Stimulated activated CD4-positive, alpha-beta T cell treated with anti-CD3 and anti-CD28 coated beads, Interleukin-4, amount 100 ng/mL, for 1 hour (primary cell): Measurements from ENCODE around the gene DLEC1.

Source experiments
- DNase-seq: peaks from one replicate; pipeline ENCODE4 v3.0.0-alpha.2; 2020

DLEC1 gene

GRCh38 chr3:38165722-38166387 is 126.8 kb downstream of the DLEC1 start:
- no peak for DNase-seq

- no peak for DNase-seq
These were observed 128.6 kb downstream of the DLEC1 start for GRCh38 chr3:38167591-38167990.

- no peak for DNase-seq
These were observed 129.4 kb downstream of the DLEC1 start for GRCh38 chr3:38168151-38169026.

- no peak for DNase-seq
These were observed 130.0 kb downstream of the DLEC1 start for GRCh38 chr3:38169027-38169317.

GRCh38 chr3:38170722-38171121 is 131.7 kb downstream of the DLEC1 start:
- DNase-seq = no peak

GRCh38 chr3:38171622-38172021 is 132.6 kb downstream of the DLEC1 start:
- no peak for DNase-seq
